ENCODE data around the gene ATP5F1B.

- TF ChIP-seq CTCF (IDR thresholded peaks at IDR 0.05 in 8 of 11, conservative IDR thresholded peaks at IDR 0.05 in 3 of 11) (no peak), POLR2AphosphoS5 (IDR thresholded peaks at IDR 0.05) (peak in 2 of 3 donors; percentile 69 to 89)
These were observed 16.9 kb downstream of the ATP5F1B start for GRCh38 chr12:56628671-56629458.

Measured in spleen (tissue), 7 donors.